ENCODE results near the gene KCNK3.

Gene KCNK3

GRCh38 chr2:26710145-26710544, 17.6 kb downstream of the KCNK3 start:
- Histone ChIP-seq H3K9me3 (ENCODE audit: control insufficient read depth, low read length) (no peaks in the 10 kb centered on the region), H3K27me3 (ENCODE audit: control insufficient read depth, insufficient read depth, low read length) (no peaks in the 10 kb centered on the region), H3K4me3 (ENCODE audit: low read length) (no peak overlapping the region), H3K4me1 (ENCODE audit: control insufficient read depth, insufficient read depth, low read length) (no peaks in the 10 kb centered on the region), H3K9ac (ENCODE audit: low read length) (no peak overlapping the region), H3K36me3 (ENCODE audit: control insufficient read depth, insufficient read depth, low read length) (no peaks in the 10 kb centered on the region)

GRCh38 chr2:26710743-26711456, 18.4 kb downstream of the KCNK3 start:
- H3K9me3 ChIP-seq (ENCODE audit: control insufficient read depth, low read length) = no peaks in the 10 kb centered on the region

GRCh38 chr2:26711457-26712161, 19.1 kb downstream of the KCNK3 start:
- no peaks in the 10 kb centered on the region for H3K27me3 ChIP-seq (ENCODE audit: control insufficient read depth, insufficient read depth, low read length)
- H3K4me3 ChIP-seq (ENCODE audit: low read length) = no peak overlapping the region
- H3K9me3 ChIP-seq (ENCODE audit: control insufficient read depth, low read length) = no peaks in the 10 kb centered on the region
- no peak overlapping the region for H3K9ac ChIP-seq (ENCODE audit: low read length)
- no peaks in the 10 kb centered on the region for H3K36me3 ChIP-seq (ENCODE audit: control insufficient read depth, insufficient read depth, low read length)
- H3K4me1 ChIP-seq (ENCODE audit: control insufficient read depth, insufficient read depth, low read length) = no peaks in the 10 kb centered on the region

More at GRCh38 chr2:26710743-26711456, 18.4 kb downstream of the KCNK3 start:
- H3K9ac ChIP-seq (ENCODE audit: low read length) = no peak overlapping the region
- no peaks in the 10 kb centered on the region for H3K4me1 ChIP-seq (ENCODE audit: control insufficient read depth, insufficient read depth, low read length)
- no peaks in the 10 kb centered on the region for H3K36me3 ChIP-seq (ENCODE audit: control insufficient read depth, insufficient read depth, low read length)
- H3K27me3 ChIP-seq (ENCODE audit: control insufficient read depth, insufficient read depth, low read length) = no peaks in the 10 kb centered on the region
- no peak overlapping the region for H3K4me3 ChIP-seq (ENCODE audit: low read length)

GRCh38 chr2:26712486-26713465, 20.3 kb downstream of the KCNK3 start:
- no peak overlapping the region for H3K9ac ChIP-seq (ENCODE audit: low read length)
- H3K4me3 ChIP-seq (ENCODE audit: low read length) = no peak overlapping the region
- no peaks in the 10 kb centered on the region for H3K4me1 ChIP-seq (ENCODE audit: control insufficient read depth, insufficient read depth, low read length)
- H3K36me3 ChIP-seq (ENCODE audit: control insufficient read depth, insufficient read depth, low read length) = no peaks in the 10 kb centered on the region
- H3K27me3 ChIP-seq (ENCODE audit: control insufficient read depth, insufficient read depth, low read length) = no peaks in the 10 kb centered on the region
- H3K9me3 ChIP-seq (ENCODE audit: control insufficient read depth, low read length) = no peaks in the 10 kb centered on the region

- Histone ChIP-seq H3K4me1 (ENCODE audit: control insufficient read depth, insufficient read depth, low read length) (peaks cover 16% of the 10 kb centered on the region), H3K27me3 (ENCODE audit: control insufficient read depth, insufficient read depth, low read length) (no peaks in the 10 kb centered on the region), H3K9me3 (ENCODE audit: control insufficient read depth, low read length) (no peaks in the 10 kb centered on the region), H3K4me3 (ENCODE audit: low read length) (no peak overlapping the region), H3K9ac (ENCODE audit: low read length) (no peak overlapping the region), H3K36me3 (ENCODE audit: control insufficient read depth, insufficient read depth, low read length) (no peaks in the 10 kb centered on the region)
Measured at GRCh38 chr2:26715528-26716270, 23.2 kb downstream of the KCNK3 start.

- Histone ChIP-seq H3K4me1 (ENCODE audit: control insufficient read depth, insufficient read depth, low read length) (peaks cover 22% of the 10 kb centered on the region), H3K9ac (ENCODE audit: low read length) (no peak overlapping the region), H3K4me3 (ENCODE audit: low read length) (no peak overlapping the region), H3K9me3 (ENCODE audit: control insufficient read depth, low read length) (no peaks in the 10 kb centered on the region), H3K27me3 (ENCODE audit: control insufficient read depth, insufficient read depth, low read length) (no peaks in the 10 kb centered on the region), H3K36me3 (ENCODE audit: control insufficient read depth, insufficient read depth, low read length) (no peaks in the 10 kb centered on the region)
Measured at GRCh38 chr2:26716340-26716739, 23.8 kb downstream of the KCNK3 start.

- H3K27me3 ChIP-seq (ENCODE audit: control insufficient read depth, insufficient read depth, low read length) = no peaks in the 10 kb centered on the region
- H3K9ac ChIP-seq (ENCODE audit: low read length) = no peak overlapping the region
- H3K9me3 ChIP-seq (ENCODE audit: control insufficient read depth, low read length) = no peaks in the 10 kb centered on the region
- no peak overlapping the region for H3K4me3 ChIP-seq (ENCODE audit: low read length)
- no peaks in the 10 kb centered on the region for H3K36me3 ChIP-seq (ENCODE audit: control insufficient read depth, insufficient read depth, low read length)
- H3K4me1 ChIP-seq (ENCODE audit: control insufficient read depth, insufficient read depth, low read length) = peaks cover 26% of the 10 kb centered on the region
Measured at GRCh38 chr2:26716769-26717168, 24.2 kb downstream of the KCNK3 start.

- H3K9me3 ChIP-seq (ENCODE audit: control insufficient read depth, low read length) = no peaks in the 10 kb centered on the region
- H3K4me3 ChIP-seq (ENCODE audit: low read length) = no peak overlapping the region
- peaks cover 32% of the 10 kb centered on the region for H3K4me1 ChIP-seq (ENCODE audit: control insufficient read depth, insufficient read depth, low read length)
- no peaks in the 10 kb centered on the region for H3K27me3 ChIP-seq (ENCODE audit: control insufficient read depth, insufficient read depth, low read length)
- H3K9ac ChIP-seq (ENCODE audit: low read length) = no peak overlapping the region
- H3K36me3 ChIP-seq (ENCODE audit: control insufficient read depth, insufficient read depth, low read length) = no peaks in the 10 kb centered on the region
Measured at GRCh38 chr2:26717362-26717761, 24.8 kb downstream of the KCNK3 start.

- Histone ChIP-seq H3K27me3 (ENCODE audit: control insufficient read depth, insufficient read depth, low read length) (no peaks in the 10 kb centered on the region), H3K4me3 (ENCODE audit: low read length) (no peak overlapping the region), H3K4me1 (ENCODE audit: control insufficient read depth, insufficient read depth, low read length) (peaks cover 50% of the 10 kb centered on the region), H3K9me3 (ENCODE audit: control insufficient read depth, low read length) (no peaks in the 10 kb centered on the region), H3K36me3 (ENCODE audit: control insufficient read depth, insufficient read depth, low read length) (no peaks in the 10 kb centered on the region), H3K9ac (ENCODE audit: low read length) (no peak overlapping the region)
Measured at GRCh38 chr2:26718949-26719686, 26.6 kb downstream of the KCNK3 start.

GRCh38 chr2:26720322-26721114, 28.0 kb downstream of the KCNK3 start:
- Histone ChIP-seq H3K9ac (ENCODE audit: low read length) (peak overlapping the region; percentile 38), H3K9me3 (ENCODE audit: control insufficient read depth, low read length) (no peaks in the 10 kb centered on the region), H3K4me3 (ENCODE audit: low read length) (no peak overlapping the region), H3K4me1 (ENCODE audit: control insufficient read depth, insufficient read depth, low read length) (peaks cover 64% of the 10 kb centered on the region), H3K36me3 (ENCODE audit: control insufficient read depth, insufficient read depth, low read length) (no peaks in the 10 kb centered on the region), H3K27me3 (ENCODE audit: control insufficient read depth, insufficient read depth, low read length) (no peaks in the 10 kb centered on the region)
